PC-3 (cell line): Measurements from ENCODE around the gene GLRA2.

Experiments used
- EZH2 ChIP-seq: fragments of 300-600 bp; sonication (generic); IDR thresholded peaks from one replicate; pipeline ENCODE4 v1.6.1; 2017; ENCODE audit warnings: antibody characterized with exemption, mild to moderate bottlenecking, low read length; ENCODE audit not compliant: unreplicated experiment
- EZH2phosphoT487 ChIP-seq: fragments of 300-600 bp; sonication (generic); IDR thresholded peaks from 2 replicates; pipeline ENCODE4 v1.6.1; 2018; ENCODE audit warnings: mild to moderate bottlenecking, antibody characterized with exemption, low read length, borderline replicate concordance
- TF ChIP-seq, protein P1 (sequence below): fragments of 300-600 bp; sonication (generic); conservative IDR thresholded peaks from 2 replicates; pipeline ENCODE4 v1.5.1; 2017; ENCODE audit warnings: antibody characterized with exemption, low read depth, mild to moderate bottlenecking, low read length

DNA sequence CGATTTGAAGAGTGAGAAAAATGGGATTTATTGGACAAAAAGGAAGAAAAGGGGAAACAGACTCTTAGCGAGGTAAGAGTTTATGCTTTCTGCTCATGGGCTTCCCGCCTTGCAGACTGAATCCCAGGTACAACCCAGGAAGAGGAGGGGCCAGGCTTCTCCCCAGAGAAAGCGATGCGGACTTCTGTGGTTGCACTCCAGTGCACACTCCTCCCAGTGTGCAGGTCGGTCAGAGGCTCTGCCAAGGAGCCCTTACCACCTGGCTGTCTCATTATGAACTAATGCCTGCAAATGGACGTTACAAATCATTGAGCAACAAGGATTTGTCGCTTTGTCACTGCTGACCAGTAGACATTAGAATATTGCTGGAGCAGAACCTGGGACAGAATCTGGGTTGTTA, 39.9 kb upstream of the GLRA2 start:
- TF ChIP-seq, protein P1, sequence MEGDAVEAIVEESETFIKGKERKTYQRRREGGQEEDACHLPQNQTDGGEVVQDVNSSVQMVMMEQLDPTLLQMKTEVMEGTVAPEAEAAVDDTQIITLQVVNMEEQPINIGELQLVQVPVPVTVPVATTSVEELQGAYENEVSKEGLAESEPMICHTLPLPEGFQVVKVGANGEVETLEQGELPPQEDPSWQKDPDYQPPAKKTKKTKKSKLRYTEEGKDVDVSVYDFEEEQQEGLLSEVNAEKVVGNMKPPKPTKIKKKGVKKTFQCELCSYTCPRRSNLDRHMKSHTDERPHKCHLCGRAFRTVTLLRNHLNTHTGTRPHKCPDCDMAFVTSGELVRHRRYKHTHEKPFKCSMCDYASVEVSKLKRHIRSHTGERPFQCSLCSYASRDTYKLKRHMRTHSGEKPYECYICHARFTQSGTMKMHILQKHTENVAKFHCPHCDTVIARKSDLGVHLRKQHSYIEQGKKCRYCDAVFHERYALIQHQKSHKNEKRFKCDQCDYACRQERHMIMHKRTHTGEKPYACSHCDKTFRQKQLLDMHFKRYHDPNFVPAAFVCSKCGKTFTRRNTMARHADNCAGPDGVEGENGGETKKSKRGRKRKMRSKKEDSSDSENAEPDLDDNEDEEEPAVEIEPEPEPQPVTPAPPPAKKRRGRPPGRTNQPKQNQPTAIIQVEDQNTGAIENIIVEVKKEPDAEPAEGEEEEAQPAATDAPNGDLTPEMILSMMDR: no peak
- TF ChIP-seq EZH2phosphoT487: no peak
- no peak for TF ChIP-seq EZH2
